ENCODE measurements around the gene PCDH10.

PCDH10 gene
- 0 to 0.18 (median 0.04) reads per million in 4 experiments for total RNA-seq

- no peak for DNase-seq
Observed at GRCh38 chr4:133148690-133149363, at the start of gene PCDH10. PCDH10 (plus strand) TSS chr4:133149294; CDS start chr4:133150141, 847 bp downstream.

- DNase-seq, result no peak
Observed at GRCh38 chr4:133102043-133102442, 47.1 kb upstream of the PCDH10 start.

- DNase-seq, result no peak
Observed at GRCh38 chr4:133102612-133103409, 46.3 kb upstream of the PCDH10 start.

DNA sequence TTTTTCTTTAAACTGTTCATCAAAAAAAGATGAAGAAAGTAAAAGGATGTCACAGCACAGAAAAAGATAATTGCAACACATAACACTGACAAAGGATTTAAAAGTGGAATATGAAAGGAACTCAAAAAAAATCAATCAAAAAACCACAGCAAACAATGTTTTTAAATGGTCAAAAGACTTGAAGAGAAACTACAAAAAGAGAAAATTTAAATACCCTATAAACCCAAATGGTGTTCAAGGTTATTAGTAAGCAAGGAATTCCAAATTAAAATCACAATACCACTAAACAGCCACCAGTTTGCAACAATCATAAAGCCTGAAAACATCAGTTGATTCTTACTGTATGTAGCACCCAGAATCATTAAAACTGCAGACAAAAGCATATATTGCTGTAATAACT, 36.5 kb upstream of the PCDH10 start:
- no peak for DNase-seq

DNA sequence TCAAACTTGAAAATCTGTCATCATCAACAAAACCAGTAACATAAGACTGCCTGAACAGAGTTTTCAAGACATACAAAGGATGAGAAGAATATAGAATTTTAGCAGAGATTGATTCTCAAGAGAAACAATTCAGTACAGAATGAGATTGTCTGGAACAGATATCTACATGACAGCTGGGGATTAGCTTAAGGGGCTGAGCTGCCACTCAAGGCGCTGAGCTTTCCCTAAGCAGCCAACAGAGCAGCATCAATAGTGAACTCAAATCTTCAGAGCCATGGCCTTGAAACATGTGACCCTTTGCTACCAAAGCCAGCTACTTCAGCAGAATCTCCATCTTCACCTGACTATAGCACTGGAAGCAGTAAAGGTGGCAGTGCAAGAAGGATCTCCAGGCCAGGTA, 24.3 kb upstream of the PCDH10 start:
- DNase-seq, result no peak

DNA sequence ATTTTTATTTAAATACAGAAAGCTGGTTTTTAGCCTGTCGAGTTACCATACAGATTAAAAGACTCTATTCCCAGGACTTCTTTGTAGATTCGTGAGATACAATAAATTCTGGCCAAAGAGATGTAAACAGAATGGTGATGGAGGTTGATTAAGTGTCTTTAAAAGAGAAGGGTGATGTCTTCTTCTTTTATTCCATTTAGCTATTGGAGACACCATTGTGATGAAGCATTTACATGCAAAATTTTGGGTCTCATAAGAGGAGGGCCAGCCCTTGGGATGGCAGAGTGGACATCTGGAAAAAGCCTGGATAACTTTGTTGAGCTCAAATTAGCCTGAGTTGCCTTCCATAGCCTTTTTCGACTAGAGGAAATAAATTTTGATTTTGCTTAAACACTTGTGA, 21.6 kb upstream of the PCDH10 start:
- no peak for DNase-seq

GRCh38 chr4:133129237-133129636, 19.9 kb upstream of the PCDH10 start:
- DNase-seq, result no peak

- no peak for DNase-seq
Observed at GRCh38 chr4:133130171-133130570, 18.9 kb upstream of the PCDH10 start.

- no peak for DNase-seq
Observed at GRCh38 chr4:133131829-133132460, 17.1 kb upstream of the PCDH10 start.

- DNase-seq, result no peak
Observed at GRCh38 chr4:133136833-133137232, 12.3 kb upstream of the PCDH10 start.

GRCh38 chr4:133137571-133137970, 11.5 kb upstream of the PCDH10 start:
- no peak for DNase-seq

- DNase-seq, result no peak
Observed at GRCh38 chr4:133143775-133144430, 5.2 kb upstream of the PCDH10 start.

- DNase-seq, result no peak
Observed at GRCh38 chr4:133145241-133145640, 3.9 kb upstream of the PCDH10 start.

- no peak for DNase-seq
Observed at GRCh38 chr4:133145758-133146573, 3.1 kb upstream of the PCDH10 start.

DNA sequence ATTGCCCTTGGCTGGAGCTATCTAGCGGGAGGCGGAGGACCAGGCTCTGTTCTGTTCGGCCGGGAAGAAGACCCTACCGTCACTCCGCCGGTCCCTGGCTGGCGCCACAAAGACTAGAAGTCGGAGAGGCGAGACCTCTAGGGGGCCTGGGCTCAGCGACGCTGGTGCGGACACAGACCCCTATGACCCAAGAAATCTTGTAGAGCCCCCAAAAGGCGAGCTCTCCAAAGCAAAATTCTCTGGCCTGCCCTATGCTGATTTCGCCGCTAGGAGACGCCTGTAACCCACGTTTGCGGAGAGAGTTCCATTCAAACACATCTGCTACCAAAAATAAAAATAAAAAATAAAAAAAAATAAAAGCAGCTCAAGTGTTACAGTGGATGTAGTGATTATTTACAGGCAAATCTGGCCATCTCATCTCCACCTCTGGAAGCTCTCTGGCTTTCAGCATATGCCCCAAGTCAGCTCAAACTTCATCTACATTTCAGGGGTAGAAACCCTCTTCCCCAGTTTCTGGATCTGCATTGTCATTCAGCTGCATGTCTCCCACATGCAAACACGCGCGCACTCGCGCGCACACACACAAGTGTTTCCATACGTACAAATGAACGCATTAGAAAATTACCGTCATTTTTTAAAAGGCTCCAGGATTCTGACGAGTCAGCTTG, 2.4 kb upstream of the PCDH10 start:
- DNase-seq, result no peak

- no peak for DNase-seq
Observed at GRCh38 chr4:133147286-133147821, 1.7 kb upstream of the PCDH10 start.

DNA sequence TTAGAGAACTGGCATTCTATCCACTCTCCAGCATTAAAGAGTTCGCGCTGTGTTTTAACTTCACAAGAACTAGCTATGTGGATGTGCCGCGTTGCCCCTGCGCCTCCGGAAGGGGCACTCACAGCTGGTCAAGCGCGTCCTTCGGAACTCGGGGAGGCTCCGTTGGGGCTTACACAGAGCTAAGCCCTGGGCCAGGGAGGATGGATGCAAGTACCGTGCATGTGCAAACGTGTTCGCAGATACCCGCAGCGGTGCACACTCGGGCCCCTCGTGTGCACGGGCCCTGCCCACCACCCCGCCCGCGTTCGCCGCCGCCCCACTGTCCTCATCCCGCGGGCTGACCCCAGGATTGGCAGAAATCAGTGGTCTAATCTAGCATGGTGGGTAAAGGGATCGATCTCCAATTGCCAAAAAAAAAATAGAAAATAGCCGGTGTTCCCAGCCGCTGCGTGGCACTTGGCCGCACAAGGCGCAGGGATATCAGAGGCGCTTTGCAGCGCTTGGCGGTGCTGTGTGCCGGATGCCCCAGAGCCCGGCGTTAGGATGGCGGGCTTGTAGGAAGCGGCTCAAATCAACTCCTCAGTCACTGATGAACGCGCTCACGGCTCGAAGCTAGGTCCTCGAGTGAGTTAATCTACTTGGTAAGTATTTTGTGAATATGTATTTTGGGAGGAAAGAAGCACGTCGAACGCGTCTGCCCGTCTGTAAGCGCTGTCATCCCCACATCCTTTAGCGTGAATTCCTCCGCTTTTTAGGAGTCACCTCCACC, 989 bp upstream of the PCDH10 start:
- DNase-seq, result no peak

- DNase-seq, result no peak
Observed at GRCh38 chr4:133149364-133149695, 236 bp downstream of the PCDH10 start.

- DNase-seq, result no peak
Observed at GRCh38 chr4:133149932-133150471, 908 bp downstream of the PCDH10 start.
